GM21367 (cell line): ENCODE data around the gene SLC6A20.
"Not testable (repeated sequence)": the region's sequence is repeated elsewhere in the genome, so short reads cannot be mapped to it uniquely, and the experiment has no call there.

Source experiments
- ATAC-seq: cut with Tn5 transposase; IDR thresholded peaks from one replicate; pipeline ENCODE4 v1.9.1; 2021; ENCODE audit not compliant: unreplicated experiment

Gene SLC6A20

DNA sequence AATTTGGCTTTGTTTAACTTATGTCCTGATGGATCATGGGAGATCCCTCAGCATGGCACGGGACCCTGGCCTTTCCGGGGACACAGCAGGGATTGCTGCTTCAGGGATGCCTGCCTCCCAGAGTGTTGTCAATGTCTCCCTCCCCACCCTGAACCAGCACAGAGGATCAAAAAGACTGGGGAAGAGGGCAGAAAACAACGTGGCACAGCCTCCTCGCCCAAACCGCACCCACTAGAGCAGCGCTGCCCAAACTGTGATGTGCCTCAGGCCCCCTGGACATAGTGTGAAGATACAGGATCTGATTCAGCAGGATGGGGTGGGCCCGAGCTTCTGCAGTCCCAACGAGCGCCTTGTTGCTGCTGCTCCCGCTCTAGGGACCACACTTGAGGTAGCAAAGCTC lies 34.5 kb downstream of the SLC6A20 start:
- no peak for ATAC-seq

DNA sequence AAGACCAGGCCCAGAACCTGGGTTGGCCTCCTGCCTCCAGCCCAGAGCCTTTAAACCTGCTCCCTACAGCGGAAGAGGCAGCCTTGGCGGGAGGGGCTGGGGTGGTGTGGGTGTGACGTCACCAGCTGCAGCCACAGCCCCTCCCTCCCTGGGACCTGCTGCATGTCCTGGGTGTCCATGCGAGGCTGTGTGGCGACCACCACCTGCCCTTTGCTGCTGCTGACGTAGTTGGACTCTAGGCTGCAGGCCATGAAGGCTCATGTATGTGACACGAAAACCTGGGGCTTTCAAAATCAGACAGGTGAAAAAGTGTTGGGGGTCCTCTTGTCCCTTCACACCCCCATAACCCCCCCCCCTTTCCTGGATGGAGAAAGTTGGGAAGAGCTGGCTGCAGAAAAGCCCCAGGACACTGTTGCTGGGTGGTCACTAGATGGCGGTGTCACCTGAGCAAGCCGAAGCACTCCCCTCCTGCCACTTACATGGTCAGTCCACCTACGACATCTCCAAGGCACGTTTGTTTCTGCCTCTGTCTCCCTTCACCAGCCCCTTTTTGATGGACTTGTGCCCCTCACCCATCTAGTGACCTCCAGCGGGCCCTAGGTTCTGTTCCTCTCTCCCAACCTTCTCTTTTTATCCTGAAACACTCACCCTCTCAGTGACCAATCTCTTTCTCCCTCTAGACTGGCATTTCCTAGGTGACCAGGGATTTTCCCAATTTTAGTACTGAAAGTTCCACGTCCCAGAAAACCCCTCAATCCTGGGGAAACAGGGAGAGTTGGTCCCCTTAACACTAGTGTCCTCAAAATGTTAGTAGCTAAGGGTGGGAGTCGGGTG lies 35.2 kb downstream of the SLC6A20 start:
- ATAC-seq: no peak

DNA sequence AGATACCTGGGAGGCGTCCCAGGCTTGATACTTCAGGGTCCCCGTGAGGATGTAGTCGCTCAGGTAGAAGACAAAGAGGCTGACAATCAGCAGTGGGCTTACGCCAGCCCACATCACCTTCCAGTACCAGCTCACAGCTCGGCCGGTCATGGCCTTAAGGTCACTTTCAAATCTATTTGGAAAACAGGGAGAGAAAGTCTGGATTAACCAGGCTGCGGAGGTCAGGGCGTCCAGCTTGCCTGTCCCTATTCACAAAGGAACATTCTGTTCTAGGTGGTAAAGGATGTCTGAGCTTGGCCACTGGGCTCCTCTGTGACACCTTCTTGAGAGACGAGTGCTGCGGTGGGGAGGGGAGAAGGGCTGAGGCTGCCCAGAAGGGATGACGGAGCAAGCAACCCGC lies 36.5 kb downstream of the SLC6A20 start:
- ATAC-seq: no peak

DNA sequence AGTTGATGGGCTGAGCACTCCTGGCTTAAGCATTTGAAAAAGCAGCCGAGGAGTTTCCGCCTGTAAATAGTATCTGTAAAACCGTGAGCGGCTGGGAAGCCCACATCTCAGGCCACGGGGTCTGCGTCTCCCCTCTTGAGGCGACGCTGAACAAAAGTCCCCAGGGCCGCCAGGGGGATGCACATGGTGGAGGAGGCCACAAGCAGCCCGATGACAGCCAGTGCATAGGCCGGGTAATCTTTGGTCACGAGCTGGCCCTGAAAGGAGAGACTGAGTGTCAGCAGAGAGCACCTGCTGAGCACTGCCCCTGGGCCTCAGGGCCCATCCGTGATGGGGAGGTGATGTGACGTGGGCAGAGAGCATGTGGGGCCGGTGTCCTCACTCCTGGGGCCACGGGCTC lies 37.5 kb downstream of the SLC6A20 start:
- ATAC-seq: no peak

DNA sequence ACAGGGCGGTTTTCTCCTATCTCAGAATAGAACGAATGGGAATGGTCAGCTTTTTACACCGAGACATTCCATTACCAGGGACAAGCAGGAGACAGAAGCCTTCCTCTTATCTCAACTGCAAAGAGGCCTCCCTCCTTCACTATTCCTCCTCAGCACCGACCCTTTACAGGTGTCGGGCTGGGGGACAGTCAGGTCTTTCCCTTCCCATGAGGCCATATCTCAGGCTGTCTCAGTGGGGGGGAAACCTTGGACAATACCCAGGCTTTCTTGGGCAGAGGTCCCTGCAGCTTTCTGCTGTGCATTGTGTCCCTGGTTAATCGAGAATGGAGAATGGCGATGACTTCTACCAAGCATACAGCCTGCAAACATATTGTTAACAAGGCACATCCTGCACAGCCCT lies 39.2 kb downstream of the SLC6A20 start:
- ATAC-seq: not testable (repeated sequence)

DNA sequence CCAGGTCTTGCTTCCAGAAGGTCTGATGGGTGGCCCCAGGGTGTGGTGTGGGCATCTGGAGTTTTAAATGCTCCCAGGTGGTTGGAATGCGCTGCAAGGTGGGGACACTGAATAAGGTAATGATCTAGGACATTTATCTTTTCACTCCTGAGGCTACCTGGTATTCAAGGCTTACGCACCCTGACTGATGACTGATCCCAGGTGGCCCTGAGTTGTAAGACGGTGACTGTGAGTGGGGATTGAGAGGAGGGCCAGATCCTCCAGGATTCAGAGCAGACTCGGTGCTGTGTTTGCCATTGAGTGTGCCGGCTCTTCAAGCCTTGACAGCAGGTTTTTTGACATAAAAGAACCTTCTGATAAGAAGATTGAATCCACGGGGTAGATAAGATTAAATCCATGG lies 40.3 kb downstream of the SLC6A20 start:
- ATAC-seq: no peak

DNA sequence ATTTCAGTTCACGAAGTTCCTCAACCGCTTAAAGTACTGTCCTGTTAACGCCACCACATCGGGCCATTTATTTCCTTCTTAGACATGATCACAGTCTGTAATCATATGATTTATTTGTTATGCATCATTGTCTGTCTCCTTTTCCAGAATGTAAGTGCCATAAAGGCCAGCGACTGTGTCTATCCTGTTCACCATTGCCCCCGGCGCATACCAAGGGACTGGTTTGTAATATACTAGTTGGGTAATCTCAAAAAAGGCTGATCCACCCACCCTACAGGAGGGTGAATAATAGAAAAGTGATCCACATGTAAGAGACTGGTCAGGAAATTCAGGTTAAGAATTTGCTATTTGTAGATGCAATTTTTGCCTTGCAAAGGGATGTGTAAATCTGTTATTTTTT lies 41.9 kb downstream of the SLC6A20 start:
- no peak for ATAC-seq

DNA sequence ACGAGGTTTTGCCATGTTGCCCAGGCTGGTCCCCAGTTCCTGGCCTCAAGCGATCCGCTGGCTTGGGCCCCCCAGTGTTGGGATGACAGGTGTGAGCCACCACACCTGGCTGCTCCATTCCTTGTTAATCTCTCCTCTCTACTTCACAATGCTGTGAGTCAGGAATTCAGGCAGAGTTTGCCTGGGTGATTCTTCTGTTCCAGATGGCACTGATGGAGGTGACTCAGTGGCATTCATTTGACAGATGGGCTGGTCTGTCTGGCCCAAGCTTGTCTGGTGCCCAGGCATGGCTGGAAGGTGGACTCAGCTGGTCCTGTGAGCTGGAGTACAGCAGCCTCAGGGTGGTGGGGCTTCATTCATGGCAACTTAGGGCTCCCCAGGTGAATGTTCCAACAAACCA lies 43.2 kb downstream of the SLC6A20 start:
- no peak for ATAC-seq

DNA sequence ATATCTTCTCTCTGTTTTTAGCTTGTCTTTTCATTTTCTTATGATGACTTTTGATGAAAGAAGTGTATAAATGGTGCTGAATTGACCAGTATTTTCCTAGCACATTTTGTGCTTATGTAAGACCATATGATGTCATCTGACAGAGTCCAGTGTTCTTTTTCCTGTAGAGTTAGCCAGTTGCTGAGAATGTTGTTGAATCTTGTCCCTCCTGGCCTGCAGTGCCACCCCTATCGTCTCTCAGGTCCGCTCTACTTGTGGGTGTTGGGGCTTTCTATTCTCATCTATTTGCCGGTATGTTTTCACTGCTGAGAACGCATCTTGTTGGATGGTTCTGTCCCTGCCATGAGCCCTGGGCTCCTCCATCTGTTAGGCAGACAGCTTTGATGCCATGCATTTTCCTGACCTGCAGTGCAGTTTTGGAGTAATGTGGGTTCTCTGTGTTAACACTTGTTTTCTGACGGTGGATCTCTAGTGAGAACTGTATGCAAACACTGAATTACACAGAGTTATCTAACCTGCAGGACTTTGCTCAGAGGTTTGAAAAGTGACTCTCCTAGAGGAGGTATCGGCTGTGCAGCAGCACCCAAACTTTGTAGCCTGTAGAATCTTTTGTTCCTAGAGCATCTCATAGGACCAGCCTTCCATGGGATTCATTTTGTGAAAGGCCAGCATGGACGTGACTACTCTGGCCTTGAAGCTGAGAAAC lies 44.6 kb downstream of the SLC6A20 start:
- no peak for ATAC-seq

DNA sequence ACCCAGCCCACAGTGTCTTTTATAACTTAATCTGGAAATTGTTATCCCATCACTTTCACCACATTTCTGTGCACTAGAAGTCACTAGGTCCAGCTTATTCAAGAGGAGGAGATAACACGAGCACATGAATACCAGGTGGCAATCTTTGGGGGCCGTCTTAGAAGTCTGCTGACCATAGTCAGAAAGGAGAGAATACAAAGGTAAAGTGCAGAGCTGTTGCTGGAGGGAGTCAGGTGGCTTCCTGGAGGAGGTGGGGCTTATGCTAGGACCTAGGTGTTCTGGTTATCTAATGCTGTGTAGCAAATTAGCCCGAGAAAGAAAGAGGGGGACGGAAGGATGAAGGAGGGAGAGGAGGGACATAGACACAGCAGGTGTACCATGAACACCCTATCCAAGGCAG lies 46.5 kb downstream of the SLC6A20 start:
- no peak for ATAC-seq

DNA sequence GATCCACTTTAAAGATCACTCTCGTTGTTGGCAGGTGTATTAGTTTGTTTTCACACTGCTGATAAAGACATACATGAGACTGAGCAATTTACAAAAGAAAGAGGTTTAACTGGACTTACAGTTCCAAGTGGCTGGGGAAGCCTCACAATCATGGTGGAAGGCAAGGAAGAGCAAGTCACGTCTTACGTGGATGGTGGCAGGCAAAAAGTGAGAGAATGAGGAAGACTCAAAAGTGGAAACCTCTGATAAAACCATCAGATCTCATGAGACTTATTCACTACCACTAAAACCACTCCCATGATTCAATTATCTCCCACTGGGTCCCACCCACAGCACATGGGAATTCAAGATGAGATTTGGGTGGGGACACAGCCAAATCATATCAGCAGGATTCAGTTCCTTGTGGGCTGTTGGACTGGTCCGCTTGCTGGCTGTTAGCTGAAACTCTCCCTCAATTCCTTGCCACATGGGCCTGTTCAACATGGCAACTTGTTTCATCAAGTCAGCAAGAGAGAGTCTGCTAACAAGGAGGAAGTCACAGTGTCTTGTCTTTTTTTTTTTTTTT lies 47.2 kb downstream of the SLC6A20 start:
- not testable (repeated sequence) for ATAC-seq

DNA sequence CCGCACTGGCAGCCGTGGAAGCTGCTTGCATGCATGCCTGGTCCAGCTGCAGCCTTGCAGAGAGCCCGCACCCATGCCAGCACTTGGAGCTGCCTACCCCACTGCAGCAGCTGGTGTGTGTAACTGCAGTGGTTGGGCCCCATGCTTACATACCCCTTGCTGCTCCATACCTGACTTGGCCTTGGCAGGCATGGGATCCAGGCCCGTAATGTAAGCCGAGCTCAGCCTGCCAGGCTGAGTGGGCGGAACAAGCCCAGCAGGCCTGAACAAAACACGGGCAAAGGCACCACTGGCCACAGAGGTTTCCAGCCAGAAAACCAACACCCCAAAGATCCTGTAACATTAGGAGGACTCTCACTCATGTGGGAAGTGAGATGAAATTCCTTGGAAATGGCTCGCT lies 48.3 kb downstream of the SLC6A20 start:
- no peak for ATAC-seq

DNA sequence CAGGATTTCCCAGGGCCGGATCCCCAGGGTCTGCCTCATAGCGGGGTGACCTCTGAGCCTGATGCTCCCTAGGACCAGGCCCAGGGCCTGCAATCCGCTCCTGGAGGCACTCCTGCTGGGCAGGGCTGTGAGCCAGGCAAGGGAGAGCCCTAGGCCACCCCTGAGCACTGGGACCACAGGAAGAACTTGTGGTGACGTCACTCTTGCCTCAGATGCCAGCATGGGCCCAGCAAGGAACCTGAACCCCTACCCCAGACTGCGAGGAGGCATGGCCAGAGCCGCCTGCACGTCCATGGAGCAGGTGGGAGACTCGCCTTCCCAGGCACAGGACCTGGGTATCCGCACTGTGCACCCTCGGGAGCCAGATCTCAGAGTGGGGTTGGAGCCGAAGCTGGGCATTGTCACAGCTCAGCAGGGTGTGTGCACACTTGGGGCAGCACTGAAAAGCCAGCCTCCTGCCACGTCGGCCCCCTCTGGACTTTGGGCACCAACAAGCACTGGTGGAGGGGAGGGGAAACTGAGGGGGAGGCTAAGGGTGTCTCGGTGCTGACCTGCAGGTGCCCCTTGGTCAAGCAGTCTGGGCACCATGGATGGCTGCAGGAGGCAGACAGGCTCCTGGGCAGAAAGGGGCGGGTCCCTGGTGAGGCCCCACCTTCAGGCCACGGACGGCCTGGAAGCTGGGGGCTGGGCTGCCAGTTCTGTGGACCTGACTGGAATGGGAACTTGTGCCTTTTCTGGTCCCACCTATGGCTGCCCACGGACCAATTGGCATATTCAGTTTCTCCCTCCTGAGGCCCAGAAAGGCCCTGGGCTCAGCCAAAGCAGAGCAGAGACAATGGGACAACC lies 49.3 kb downstream of the SLC6A20 start:
- ATAC-seq: no peak

DNA sequence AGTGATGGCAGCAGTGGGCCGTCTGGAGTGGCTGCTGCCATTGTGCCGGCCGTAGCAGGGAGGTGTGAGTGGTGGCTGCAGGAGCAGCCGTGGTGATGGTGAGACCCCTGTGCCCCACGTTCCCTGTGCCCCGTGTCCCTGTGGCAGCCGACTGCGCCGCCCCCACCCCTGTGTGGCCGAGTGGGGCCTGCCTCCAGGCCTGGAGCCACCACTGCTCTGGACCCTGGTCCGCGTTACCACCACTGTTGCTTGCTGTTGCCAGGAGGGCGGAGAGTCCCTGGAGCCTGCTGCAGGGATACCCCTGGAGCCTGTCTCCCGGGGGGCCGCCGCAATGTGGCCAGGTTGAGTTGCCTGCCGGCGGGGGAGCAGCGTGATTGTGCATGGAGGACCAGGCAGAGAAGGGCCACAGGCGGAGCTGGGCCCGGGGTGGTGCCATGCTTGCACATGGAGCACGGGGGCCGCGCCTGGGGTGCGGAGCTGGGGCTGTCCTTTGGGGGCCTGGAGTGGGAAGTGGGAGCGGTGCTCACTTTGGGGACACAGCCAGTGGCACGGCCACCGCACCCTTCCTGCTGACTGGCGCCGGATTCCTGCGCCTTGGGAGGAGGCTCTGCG lies 50.1 kb downstream of the SLC6A20 start:
- no peak for ATAC-seq

DNA sequence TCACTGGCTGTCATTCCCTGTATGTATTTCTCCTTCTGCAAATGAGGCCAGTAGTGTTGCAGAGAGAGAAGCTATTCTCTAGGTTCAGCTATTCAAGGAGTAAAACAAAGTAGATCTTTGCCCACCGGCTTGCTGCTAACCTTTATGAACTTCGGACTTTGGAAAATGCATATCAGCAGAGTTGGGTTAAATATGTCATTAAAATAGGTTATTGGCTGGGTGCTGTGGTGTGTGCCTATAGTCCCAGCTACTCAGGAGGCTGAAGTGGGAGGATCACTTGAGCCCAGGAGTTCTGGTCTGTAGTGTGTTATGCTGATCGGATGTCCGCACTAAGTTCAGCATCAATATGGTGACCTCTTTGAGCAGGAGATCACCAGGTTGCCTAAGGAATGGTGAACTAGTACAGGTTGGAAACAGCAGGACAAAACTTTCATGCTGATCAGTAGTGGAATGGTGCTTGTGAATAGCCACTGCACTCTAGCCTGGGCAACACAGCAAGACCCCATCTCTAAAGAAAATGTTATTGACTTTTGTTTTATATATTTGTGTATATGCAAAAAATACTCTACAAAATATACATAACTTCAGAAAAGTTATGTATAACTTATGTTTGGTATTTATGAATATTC lies 53.8 kb downstream of the SLC6A20 start:
- no peak for ATAC-seq

DNA sequence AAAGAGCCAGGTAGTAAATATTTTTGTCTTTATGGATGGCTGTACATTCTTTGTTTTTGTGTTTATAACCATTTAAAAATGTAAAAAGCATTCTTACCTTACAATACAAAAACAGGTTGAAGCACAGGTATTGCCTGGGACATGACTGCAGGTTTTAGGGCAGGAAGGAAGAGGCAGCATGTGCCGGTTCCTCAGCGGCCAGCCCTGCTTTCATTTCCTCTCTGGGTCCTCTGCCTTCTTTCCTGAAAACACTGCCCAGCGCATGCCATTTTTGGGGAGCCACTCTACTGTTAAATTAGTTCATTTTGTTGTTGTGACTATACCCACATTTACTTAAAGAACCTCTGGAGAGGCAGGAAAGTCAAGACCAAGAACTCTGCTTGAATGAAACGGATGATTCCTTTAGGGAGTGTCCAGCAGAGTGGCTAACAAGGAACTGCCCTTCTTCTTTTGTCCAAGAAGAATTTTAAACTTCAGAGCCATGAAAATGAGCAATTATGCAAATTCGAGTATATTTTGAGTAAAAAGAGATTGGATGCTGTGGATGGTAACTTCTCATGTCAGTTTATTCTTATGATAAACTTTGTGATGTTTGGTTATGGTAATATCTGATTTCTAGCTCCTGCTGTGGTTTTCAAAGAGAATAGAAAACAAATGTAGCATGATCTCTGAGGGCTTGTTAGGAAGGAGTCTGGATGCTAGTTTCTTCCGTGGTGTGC lies 54.4 kb downstream of the SLC6A20 start:
- no peak for ATAC-seq

DNA sequence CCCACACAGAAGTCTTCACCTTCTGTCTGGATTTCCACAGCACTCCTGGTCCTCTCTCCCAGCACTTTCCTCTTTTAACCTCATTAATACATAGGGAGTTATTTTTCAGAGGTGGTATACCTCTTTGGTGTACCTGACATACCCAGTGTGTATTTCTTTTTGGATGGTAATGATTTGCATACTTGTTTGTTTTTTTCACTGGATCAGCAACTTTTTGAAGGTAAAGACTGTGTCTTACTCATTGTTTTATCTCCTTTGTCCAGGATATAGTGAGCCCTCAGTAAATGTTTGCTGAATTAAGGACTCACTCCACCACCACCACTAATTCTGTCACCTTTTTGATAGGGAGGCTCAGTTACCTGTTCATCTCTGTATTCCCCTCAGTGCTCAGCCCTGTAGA lies 55.1 kb downstream of the SLC6A20 start:
- ATAC-seq: no peak

DNA sequence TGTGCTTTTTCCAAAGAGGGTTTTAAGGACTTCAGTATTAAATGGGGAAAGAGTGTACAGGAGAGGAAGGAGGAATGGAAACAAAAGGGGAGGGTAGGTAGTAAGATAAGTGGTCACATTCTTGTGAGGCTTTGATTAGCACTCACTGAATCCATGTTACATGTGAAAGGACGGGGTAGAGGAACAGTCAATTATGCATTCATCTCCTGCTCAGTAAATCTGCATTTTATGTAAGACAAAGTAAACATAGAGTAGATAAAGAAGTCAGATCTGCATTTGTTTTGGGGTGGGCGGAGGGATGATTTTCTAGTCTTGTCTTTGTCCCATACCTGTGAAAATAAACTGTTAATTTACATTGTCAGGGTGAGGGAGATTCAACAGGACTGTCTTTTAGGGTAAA lies 56.3 kb downstream of the SLC6A20 start:
- ATAC-seq: no peak

DNA sequence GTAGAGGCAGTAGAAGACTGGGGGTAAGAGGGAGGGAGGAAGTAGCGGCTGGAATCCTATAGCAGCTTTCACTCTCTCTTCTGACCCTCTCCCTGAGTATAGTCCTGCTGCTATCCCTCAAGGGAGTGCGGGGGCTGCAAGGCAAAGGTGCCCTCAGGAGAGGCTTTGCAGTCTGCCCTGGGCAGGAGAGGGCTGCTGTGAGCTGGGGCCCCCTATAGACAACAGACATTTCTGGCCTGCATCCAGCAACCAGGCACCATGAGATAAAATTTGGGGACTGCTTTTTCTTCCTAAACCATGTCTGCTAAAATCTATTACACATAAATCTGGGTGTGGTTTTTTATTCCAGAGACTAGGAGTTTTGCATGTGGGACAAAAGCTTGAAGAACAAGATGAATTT lies 59.1 kb downstream of the SLC6A20 start:
- ATAC-seq: no peak

DNA sequence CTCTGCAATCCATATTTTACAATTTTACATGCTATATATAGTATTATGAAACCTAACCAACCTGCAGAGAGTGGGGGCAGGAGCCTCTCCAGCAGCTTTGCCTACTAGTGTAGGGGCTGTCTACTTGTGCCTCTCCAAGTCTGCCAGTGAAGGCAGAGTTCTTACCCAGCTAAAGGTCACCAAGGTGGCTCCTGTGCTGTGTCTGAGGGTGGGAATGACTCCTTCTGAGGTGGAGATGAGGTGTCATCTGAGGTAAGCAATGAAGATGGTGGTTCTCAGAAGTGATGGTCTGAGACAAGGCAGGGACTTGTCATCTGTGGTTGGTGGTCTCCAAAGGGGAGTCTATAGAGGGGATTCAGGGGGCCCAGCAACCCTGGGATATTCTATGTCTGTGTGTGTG lies 59.6 kb downstream of the SLC6A20 start:
- no peak for ATAC-seq
